ENCODE data around the gene TPTE. TPM values are rescaled to one million over a fixed set of nuclear protein-coding genes. Genes with fewer than 3 reads are reported as not detected.
"Not testable (repeated sequence)": the region's sequence is repeated elsewhere in the genome, so short reads cannot be mapped to it uniquely, and the experiment has no call there.

The TPTE gene
- total and polyA plus RNA-seq, 3 donors from 2014 or later: 71.1 to 231 (median 123) TPM

DNA sequence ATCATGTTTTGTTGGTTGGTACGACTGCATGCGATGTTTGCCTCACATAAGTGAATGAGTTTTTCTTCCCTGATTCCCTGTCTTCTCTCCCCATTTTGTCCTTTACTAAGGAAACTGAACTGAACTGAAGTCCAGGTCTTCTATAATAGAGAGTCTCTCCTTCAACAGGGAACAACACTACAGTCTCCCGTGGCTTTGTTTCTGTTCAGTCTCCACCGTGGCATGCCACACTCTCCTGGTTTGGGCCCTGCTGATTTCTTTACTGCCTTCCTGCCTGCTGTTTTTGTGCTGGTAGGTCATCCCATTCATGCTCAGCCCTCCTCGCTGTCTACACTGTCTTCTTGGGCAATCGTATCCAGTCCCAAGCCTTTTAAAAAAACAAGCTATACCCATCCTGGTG lies 92.9 kb downstream of the TPTE start:
- DNase-seq; H3K4me1 ChIP-seq; H3K4me3 ChIP-seq; H3K36me3 ChIP-seq (ENCODE audit: low read depth, missing control alignments); H3K9me3 ChIP-seq; H3K27ac ChIP-seq; intact Hi-C loops (cut with DNase I; ENCODE audit: low total_unique reads); H3K27me3 ChIP-seq: not testable (repeated sequence)
- WGBS, 2 donors: 62 to 68% methylated on average over 6 of the region's 6 CpGs

DNA sequence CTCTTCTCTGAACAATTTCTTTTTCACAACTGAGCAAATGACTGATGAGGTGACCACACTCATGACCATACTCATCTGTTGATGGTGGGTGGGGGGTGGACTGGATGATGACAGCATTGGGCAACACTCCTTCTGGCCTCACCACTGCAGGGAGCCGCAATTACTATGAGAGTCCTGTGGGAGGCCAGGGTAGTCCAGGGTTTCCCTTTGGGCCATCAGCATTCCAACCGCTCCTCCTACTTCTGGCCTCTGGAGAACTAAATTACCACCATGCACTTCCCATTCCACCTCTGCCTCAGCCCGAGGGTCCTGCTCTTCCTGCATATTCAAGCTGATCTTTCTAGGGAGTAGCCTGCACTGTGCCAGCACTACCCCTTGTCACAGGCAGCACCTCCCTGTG lies 94.7 kb downstream of the TPTE start:
- intact Hi-C loops (cut with DNase I; ENCODE audit: low total_unique reads); H3K27me3 ChIP-seq; DNase-seq; H3K4me3 ChIP-seq; H3K36me3 ChIP-seq (ENCODE audit: low read depth, missing control alignments); H3K27ac ChIP-seq; H3K4me1 ChIP-seq; H3K9me3 ChIP-seq: not testable (repeated sequence)
- WGBS, 2 donors: 63 to 75% methylated on average over 3 of the region's 3 CpGs

DNA sequence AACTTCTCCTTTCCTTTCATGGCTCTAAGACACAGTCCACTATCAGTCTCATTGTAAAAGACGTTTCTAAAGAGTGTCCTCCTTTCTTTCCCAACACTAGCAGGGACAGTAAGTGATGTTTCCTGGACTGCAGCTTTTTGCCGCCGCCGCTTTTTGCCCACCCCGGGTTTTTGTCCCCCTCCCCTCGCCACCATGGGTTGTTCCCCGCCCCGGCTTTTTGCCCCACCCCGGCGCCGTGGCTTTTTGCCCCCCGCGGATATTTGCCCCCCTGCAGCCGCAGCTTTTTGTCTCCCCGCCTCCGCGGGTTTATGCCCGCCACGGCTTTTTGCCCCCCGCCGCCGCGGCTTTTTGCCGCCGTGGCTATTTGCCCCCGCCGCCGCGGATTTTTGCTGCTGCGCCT lies 95.2 kb downstream of the TPTE start:
- intact Hi-C loops (cut with DNase I; ENCODE audit: low total_unique reads): no loop called here
- H3K4me3 ChIP-seq: no peak overlapping the region
- no peak for DNase-seq
- WGBS, 2 donors: 55% methylated on average over 30 of the region's 30 CpGs
- H3K36me3 ChIP-seq (ENCODE audit: low read depth, missing control alignments): no peaks in the 10 kb centered on the region
- H3K4me1 ChIP-seq: no peaks in the 10 kb centered on the region
- H3K9me3 ChIP-seq: no peaks in the 10 kb centered on the region
- TF ChIP-seq POLR2A (IDR thresholded peaks at IDR 0.05): no peak
- TF ChIP-seq, protein P1, sequence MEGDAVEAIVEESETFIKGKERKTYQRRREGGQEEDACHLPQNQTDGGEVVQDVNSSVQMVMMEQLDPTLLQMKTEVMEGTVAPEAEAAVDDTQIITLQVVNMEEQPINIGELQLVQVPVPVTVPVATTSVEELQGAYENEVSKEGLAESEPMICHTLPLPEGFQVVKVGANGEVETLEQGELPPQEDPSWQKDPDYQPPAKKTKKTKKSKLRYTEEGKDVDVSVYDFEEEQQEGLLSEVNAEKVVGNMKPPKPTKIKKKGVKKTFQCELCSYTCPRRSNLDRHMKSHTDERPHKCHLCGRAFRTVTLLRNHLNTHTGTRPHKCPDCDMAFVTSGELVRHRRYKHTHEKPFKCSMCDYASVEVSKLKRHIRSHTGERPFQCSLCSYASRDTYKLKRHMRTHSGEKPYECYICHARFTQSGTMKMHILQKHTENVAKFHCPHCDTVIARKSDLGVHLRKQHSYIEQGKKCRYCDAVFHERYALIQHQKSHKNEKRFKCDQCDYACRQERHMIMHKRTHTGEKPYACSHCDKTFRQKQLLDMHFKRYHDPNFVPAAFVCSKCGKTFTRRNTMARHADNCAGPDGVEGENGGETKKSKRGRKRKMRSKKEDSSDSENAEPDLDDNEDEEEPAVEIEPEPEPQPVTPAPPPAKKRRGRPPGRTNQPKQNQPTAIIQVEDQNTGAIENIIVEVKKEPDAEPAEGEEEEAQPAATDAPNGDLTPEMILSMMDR (IDR thresholded peaks at IDR 0.05): no peak
- H3K27ac ChIP-seq: no peak overlapping the region
- H3K27me3 ChIP-seq: no peaks in the 10 kb centered on the region

DNA sequence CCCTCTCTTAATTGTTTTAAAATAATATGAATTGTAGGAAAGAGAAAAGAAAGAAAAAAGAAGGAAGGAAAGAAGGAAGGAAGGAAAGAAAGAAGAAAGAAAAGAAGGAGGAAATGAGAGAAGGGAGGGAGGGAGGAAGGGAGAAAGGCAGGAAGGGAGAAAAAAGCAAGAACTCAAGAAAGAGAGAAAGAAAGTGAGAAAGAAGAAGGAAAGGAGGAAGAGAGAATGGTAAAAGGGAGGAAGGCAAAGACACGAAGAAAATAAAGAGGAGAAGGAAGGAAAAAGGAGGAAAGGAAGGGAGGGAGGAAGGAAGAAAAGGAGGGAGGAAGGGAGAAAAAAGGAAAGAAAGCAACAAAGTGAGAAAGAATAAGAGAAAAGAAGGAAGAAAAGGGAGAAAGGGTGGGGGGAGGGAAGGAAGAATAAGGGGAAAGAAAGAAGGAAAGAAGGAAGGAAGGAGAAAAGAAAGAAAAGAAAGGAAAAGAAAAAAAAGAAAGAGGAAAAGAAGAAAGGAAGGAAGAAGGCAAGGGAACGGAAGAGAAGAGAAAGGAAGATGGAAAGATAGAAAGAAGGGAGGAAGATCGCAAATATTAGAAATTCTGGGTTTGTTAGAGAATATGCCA lies 95.9 kb downstream of the TPTE start:
- intact Hi-C loops (cut with DNase I; ENCODE audit: low total_unique reads); H3K36me3 ChIP-seq (ENCODE audit: low read depth, missing control alignments); H3K27ac ChIP-seq; H3K27me3 ChIP-seq; DNase-seq; H3K9me3 ChIP-seq; H3K4me1 ChIP-seq; H3K4me3 ChIP-seq: not testable (repeated sequence)
- WGBS, 2 donors: 46 to 49% methylated on average over 3 of the region's 3 CpGs

DNA sequence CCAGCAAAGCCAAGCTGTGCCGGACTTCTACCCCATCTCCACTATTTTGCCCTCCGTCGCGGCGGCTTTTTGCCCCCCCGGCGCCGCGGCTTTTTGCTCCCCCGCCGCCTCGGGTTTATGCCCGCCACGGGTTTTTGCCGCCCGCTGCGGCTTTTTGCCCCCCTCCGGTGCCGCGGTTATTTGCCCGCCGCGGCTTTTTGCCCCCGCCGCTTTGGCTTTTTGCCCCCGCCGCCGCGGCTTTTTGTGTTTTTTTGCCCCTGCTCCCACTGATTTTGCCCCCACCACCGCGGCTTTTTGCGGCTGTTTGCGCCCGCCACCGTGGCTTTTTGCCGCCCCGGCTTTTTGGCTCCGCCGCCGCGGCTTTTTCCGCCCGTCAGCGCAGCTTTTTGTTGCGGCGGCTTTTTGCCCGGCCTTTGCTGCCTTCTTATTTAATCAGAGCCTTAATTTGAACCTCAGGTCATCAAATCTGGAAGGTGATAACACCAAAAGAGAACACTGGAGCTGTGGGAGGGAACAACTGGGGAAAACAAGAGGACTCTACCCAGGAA lies 106.0 kb downstream of the TPTE start:
- Histone ChIP-seq H3K4me1 (no peaks in the 10 kb centered on the region), H3K4me3 (peak overlapping the region in 1 of 2 donors; percentile 12), H3K27me3 (no peaks in the 10 kb centered on the region), H3K36me3 (ENCODE audit: low read depth, missing control alignments) (no peaks in the 10 kb centered on the region), H3K9me3 (peaks cover 6% of the 10 kb centered on the region), H3K27ac (no peak overlapping the region)
- TF ChIP-seq, protein P1 (IDR thresholded peaks at IDR 0.05): no peak
- no peak for TF ChIP-seq POLR2A (IDR thresholded peaks at IDR 0.05)
- intact Hi-C loops (cut with DNase I; ENCODE audit: low total_unique reads): no loop called here
- no peak for DNase-seq
- WGBS, 2 donors: 43 to 50% methylated on average over 47 of the region's 47 CpGs

DNA sequence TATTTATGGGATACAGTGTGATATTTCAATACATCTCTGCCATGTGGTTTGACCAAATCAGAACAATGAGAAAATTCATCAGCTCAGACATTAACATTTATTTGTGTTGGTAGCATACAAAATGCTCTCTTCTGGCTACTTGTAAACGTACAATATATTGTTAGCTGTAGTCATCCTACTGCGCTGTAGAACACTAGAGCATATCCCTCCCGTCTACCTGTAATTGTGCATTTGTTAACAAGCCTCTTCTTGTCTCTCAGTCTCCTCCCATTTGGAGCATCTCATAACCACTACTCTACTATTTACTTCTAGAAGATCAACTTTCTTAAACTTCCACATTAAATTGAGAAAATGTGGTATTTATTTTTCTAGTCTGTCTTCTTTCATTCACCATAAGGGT lies 107.9 kb downstream of the TPTE start:
- H3K27ac ChIP-seq; DNase-seq; intact Hi-C loops (cut with DNase I; ENCODE audit: low total_unique reads); H3K36me3 ChIP-seq (ENCODE audit: low read depth, missing control alignments); H3K27me3 ChIP-seq; H3K9me3 ChIP-seq; H3K4me1 ChIP-seq; H3K4me3 ChIP-seq: not testable (repeated sequence)
- 56 to 57% methylated on average over 3 of the region's 3 CpGs for WGBS, 2 donors

DNA sequence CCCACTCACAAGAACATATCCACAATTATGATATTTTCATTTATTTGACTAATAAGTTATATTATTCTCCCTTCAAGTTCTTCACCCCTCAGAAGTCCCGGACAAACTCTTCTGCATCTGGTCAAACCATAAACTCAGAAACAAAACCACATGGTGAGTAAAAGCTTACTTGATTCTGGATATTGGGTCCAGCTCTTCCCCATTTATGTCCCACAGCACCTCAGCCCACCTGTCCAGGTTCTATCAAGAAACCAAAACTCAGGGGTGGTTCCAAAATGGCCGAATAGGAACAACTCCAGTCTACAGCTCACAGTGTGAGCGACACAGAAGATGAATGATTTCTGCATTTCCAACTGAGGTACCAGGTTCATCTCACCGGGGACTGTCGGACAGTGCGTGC lies 109.4 kb downstream of the TPTE start:
- DNase-seq; H3K27me3 ChIP-seq; H3K4me1 ChIP-seq; intact Hi-C loops (cut with DNase I; ENCODE audit: low total_unique reads); H3K36me3 ChIP-seq (ENCODE audit: low read depth, missing control alignments); H3K27ac ChIP-seq; H3K4me3 ChIP-seq; H3K9me3 ChIP-seq: not testable (repeated sequence)
- WGBS, 2 donors: 57 to 61% methylated on average over 6 of the region's 6 CpGs

DNA sequence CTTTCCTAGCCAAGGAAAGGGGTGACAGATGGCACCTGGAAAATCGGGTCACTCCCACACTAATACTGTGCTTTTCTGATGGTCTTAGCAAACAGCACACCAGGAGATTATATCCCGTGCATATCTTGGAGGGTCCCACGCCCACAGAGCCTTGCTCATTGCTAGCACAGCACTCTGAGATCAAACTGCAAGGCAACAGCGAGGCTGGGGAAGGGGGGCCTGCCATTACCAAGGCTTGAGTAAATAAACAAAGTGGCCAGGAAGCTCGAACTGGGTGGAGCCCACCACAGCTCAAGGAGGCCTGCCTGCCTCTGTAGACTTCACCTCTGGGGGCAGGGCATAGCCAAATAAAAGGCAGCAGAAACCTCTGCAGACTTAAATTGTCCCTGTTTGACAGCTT lies 109.9 kb downstream of the TPTE start:
- H3K4me1 ChIP-seq; H3K27me3 ChIP-seq; H3K9me3 ChIP-seq; H3K27ac ChIP-seq; intact Hi-C loops (cut with DNase I; ENCODE audit: low total_unique reads); H3K36me3 ChIP-seq (ENCODE audit: low read depth, missing control alignments); DNase-seq; H3K4me3 ChIP-seq: not testable (repeated sequence)
- 36 to 45% methylated on average over 5 of the region's 5 CpGs for WGBS, 2 donors

DNA sequence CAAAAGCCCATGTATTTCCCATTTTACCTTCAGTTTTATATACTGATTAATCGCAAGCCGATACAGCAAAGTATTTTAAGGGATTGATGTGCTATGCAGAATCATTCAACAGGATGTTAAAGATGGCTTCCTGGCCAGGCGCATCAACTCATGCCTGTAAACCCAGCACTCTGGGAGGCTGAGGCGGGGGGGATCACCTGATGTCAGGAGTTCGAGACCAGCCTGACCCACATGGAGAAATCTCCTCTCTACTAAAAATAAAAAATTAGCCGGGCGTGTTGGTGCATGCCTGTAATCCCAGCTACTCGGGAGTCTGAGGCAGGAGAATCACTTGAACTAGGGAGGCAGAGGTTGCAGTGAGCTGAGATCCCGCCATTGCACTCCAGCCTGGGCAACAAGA lies 116.8 kb downstream of the TPTE start:
- DNase-seq; H3K9me3 ChIP-seq; H3K36me3 ChIP-seq (ENCODE audit: low read depth, missing control alignments); intact Hi-C loops (cut with DNase I; ENCODE audit: low total_unique reads); H3K4me1 ChIP-seq; H3K4me3 ChIP-seq; H3K27me3 ChIP-seq; H3K27ac ChIP-seq: not testable (repeated sequence)
- 46 to 48% methylated on average over 9 of the region's 9 CpGs for WGBS, 2 donors

Data from testis (tissue), 3 donors.